Mesenchymal stem cell (in vitro differentiated cells and primary cell): Measurements from ENCODE around the gene DEF6.

ENCODE experiments used
- DNase-seq: peaks from one replicate; pipeline ENCODE4 v3.0.0-alpha.2; 2013
- H2AFZ ChIP-seq: one replicate; pipeline ENCODE4 v1.6.1; 2013; ENCODE audit warnings: low read depth, mild to moderate bottlenecking, control low read depth, inconsistent platforms, low read length, moderate library complexity
- H2AK5ac ChIP-seq: 2 replicates; pipeline ENCODE4 v1.6.1; 2013; ENCODE audit warnings: low read length, moderate library complexity, mild to moderate bottlenecking, inconsistent platforms; ENCODE audit not compliant: severe bottlenecking
- H2BK120ac ChIP-seq: one replicate; pipeline ENCODE4 v1.6.1; 2013; ENCODE audit warnings: low read depth, mild to moderate bottlenecking, inconsistent platforms, low read length, moderate library complexity
- H2BK12ac ChIP-seq, 2 experiments: one replicate each; pipeline ENCODE4 v1.6.1; 2013; ENCODE audit warnings: inconsistent platforms in 2 of 2, low read length in 2 of 2, mild to moderate bottlenecking in 2 of 2, moderate library complexity in 2 of 2, control low read depth in 1 of 2
- H2BK15ac ChIP-seq: one replicate; pipeline ENCODE4 v1.6.1; 2013; ENCODE audit warnings: mild to moderate bottlenecking, low read depth, inconsistent platforms; ENCODE audit not compliant: poor library complexity, severe bottlenecking
- H2BK5ac ChIP-seq: 2 replicates; pipeline ENCODE4 v1.6.1; 2013; ENCODE audit warnings: low read depth, mild to moderate bottlenecking, low read length, control low read depth, inconsistent platforms; ENCODE audit not compliant: poor library complexity, severe bottlenecking
- H3K14ac ChIP-seq, 2 experiments: one replicate each; pipeline ENCODE4 v1.6.1; 2013; ENCODE audit warnings: inconsistent platforms in 2 of 2, low read length in 2 of 2, control low read depth in 1 of 2, mild to moderate bottlenecking in 1 of 2, moderate library complexity in 1 of 2
- H3K18ac ChIP-seq, 2 experiments: one replicate each; pipeline ENCODE4 v1.6.1; 2013; ENCODE audit warnings: inconsistent platforms in 2 of 2, low read length in 2 of 2, control low read depth in 1 of 2, low read depth in 1 of 2, mild to moderate bottlenecking in 1 of 2
- H3K23ac ChIP-seq, 2 experiments: one replicate each; pipeline ENCODE4 v1.6.1; 2013; ENCODE audit warnings: inconsistent platforms in 2 of 2, low read length in 2 of 2, mild to moderate bottlenecking in 2 of 2, moderate library complexity in 2 of 2, control low read depth in 1 of 2
- H3K27ac ChIP-seq: 2 replicates; pipeline ENCODE4 v1.5.1; 2013; ENCODE audit warnings: mild to moderate bottlenecking, moderate library complexity, low read length, control low read depth, inconsistent platforms; ENCODE audit not compliant: poor library complexity, severe bottlenecking
- H3K27me3 ChIP-seq, 2 experiments: 2 replicates each; pipeline versions ENCODE4 v1.6.1 to v1.7.0; 2013; ENCODE audit warnings: low read length in 2 of 2, mild to moderate bottlenecking in 2 of 2, moderate library complexity in 2 of 2, control low read depth in 1 of 2, inconsistent platforms in 1 of 2; ENCODE audit not compliant: control insufficient read depth in 1 of 2, insufficient read depth in 1 of 2
- H3K36me3 ChIP-seq, 2 experiments: 2 replicates each; pipeline versions ENCODE4 v1.6.1 to v1.7.0; 2013; ENCODE audit warnings: low read length in 2 of 2, control low read depth in 1 of 2, inconsistent platforms in 1 of 2, low read depth in 1 of 2, mild to moderate bottlenecking in 1 of 2; ENCODE audit not compliant: insufficient read depth in 2 of 2, control insufficient read depth in 1 of 2
- H3K4ac ChIP-seq, 2 experiments: one replicate each; pipeline ENCODE4 v1.6.1; 2013; ENCODE audit warnings: inconsistent platforms in 2 of 2, low read length in 2 of 2, mild to moderate bottlenecking in 2 of 2, moderate library complexity in 2 of 2, control low read depth in 1 of 2, low read depth in 1 of 2
- H3K4me1 ChIP-seq: 2 replicates; pipeline ENCODE4 v1.6.1; 2013; ENCODE audit warnings: low read depth, low read length, control low read depth; ENCODE audit not compliant: control insufficient read depth, insufficient read depth
- H3K4me2 ChIP-seq: 2 replicates; pipeline ENCODE4 v1.6.1; 2013; ENCODE audit warnings: low read length, mild to moderate bottlenecking, inconsistent platforms; ENCODE audit not compliant: poor library complexity, severe bottlenecking
- H3K4me3 ChIP-seq, 2 experiments: 2 replicates each; pipeline versions ENCODE4 v1.5.1 to v1.7.0; 2013; ENCODE audit warnings: low read length in 2 of 2, mild to moderate bottlenecking in 2 of 2, control low read depth in 1 of 2, low read depth in 1 of 2; ENCODE audit not compliant: insufficient read depth in 1 of 2
- H3K79me1 ChIP-seq: replicated peaks from 2 replicates; pipeline ENCODE4 v1.6.1; 2013; ENCODE audit warnings: mild to moderate bottlenecking, control low read depth, low read length, inconsistent platforms; ENCODE audit not compliant: poor library complexity, severe bottlenecking
- H3K9ac ChIP-seq: 2 replicates; pipeline ENCODE4 v1.7.0; 2013; ENCODE audit warnings: mild to moderate bottlenecking, low read length, moderate library complexity
- H3K9me3 ChIP-seq: 2 replicates; pipeline ENCODE4 v1.7.0; 2013; ENCODE audit warnings: mild to moderate bottlenecking, low read length; ENCODE audit not compliant: control insufficient read depth
- H4K8ac ChIP-seq: one replicate; pipeline ENCODE4 v1.6.1; 2013; ENCODE audit warnings: inconsistent platforms, mild to moderate bottlenecking, low read length, moderate library complexity
- H4K91ac ChIP-seq: one replicate; pipeline ENCODE4 v1.6.1; 2013; ENCODE audit warnings: mild to moderate bottlenecking, low read length, inconsistent platforms
- WGBS: methylation state at CpG from one replicate; pipeline ENCODE4 v1.1.7; 2013; ENCODE audit warnings: mixed read lengths; 5-methylcytosine and 5-hydroxymethylcytosine counted together

The DEF6 gene

GRCh38 chr6:35370124-35370741 lies 72.6 kb downstream of the DEF6 start:
- Histone ChIP-seq H3K79me1 (peaks cover 24% of the 10 kb centered on the region), H3K9me3 (no peaks in the 10 kb centered on the region), H3K4me1 (peaks cover 11% of the 10 kb centered on the region), H2BK15ac (no peak overlapping the region), H3K9ac (peak overlapping the region; percentile 71), H4K91ac (peak overlapping the region; percentile 88), H2BK12ac (peak overlapping the region; percentile 46 to 59), H2BK5ac (no peak overlapping the region), H2BK120ac (peak overlapping the region; percentile 27), H3K27me3 (no peaks in the 10 kb centered on the region), H3K18ac (peak overlapping the region; percentile 76 to 92), H3K36me3 (no peaks in the 10 kb centered on the region), H3K4me3 (peak overlapping the region in 1 of 2 experiments; percentile 25), H3K14ac (peak overlapping the region in 1 of 2 experiments; percentile 6), H3K4ac (peak overlapping the region; percentile 42 to 79), H2AFZ (no peak overlapping the region), H4K8ac (peak overlapping the region; percentile 59), H3K4me2 (no peak overlapping the region), H3K23ac (no peak overlapping the region), H3K27ac (no peak overlapping the region), H2AK5ac (no peak overlapping the region)
- 29% methylated on average over 8 of the region's 8 CpGs for WGBS
- peak; percentile 98 for DNase-seq

- H3K4ac ChIP-seq, result no peak overlapping the region
- 83% methylated on average over 9 of the region's 9 CpGs for WGBS
Observed at GRCh38 chr6:35370785-35371493, 73.3 kb downstream of the DEF6 start.

More at GRCh38 chr6:35370785-35371493, 73.3 kb downstream of the DEF6 start:
- Histone ChIP-seq H3K23ac (peak overlapping the region in 1 of 2 experiments; percentile 57), H3K4me2 (no peak overlapping the region), H2AK5ac (no peak overlapping the region), H2BK12ac (peak overlapping the region in 1 of 2 experiments; percentile 87), H2AFZ (no peak overlapping the region), H3K79me1 (peaks cover 24% of the 10 kb centered on the region), H3K36me3 (no peaks in the 10 kb centered on the region), H2BK120ac (no peak overlapping the region), H3K18ac (peak overlapping the region in 1 of 2 experiments; percentile 71), H3K4me3 (no peak overlapping the region), H3K27me3 (no peaks in the 10 kb centered on the region), H2BK5ac (no peak overlapping the region), H3K14ac (peak overlapping the region in 1 of 2 experiments; percentile 46), H3K9ac (peak overlapping the region; percentile 45), H3K9me3 (no peaks in the 10 kb centered on the region), H4K8ac (no peak overlapping the region), H2BK15ac (no peak overlapping the region), H3K4me1 (peaks cover 11% of the 10 kb centered on the region), H4K91ac (no peak overlapping the region), H3K27ac (no peak overlapping the region)
- no peak for DNase-seq
